Neural cell (in vitro differentiated cells): Measurements from ENCODE around the gene IMMP2L.

Experiments
- CTCF ChIP-seq: fragments of 450-650 bp; IDR thresholded peaks from 2 replicates; pipeline ENCODE4 v1.5.1; 2014; ENCODE audit warnings: antibody characterized with exemption, mild to moderate bottlenecking, moderate library complexity; ENCODE audit not compliant: poor library complexity, severe bottlenecking
- EP300 ChIP-seq: fragments of 450-650 bp; conservative IDR thresholded peaks from 2 replicates; pipeline ENCODE4 v1.6.1; 2014; ENCODE audit warnings: antibody characterized with exemption, mild to moderate bottlenecking, moderate library complexity; ENCODE audit not compliant: poor library complexity, severe bottlenecking
- EZH2 ChIP-seq: fragments of 200-600, 300-800 bp; shearing (Covaris generic), sonication (generic); IDR thresholded peaks from 2 replicates; pipeline ENCODE4 v1.6.1; 2014; ENCODE audit warnings: antibody characterized with exemption, low read length, borderline replicate concordance, mild to moderate bottlenecking; ENCODE audit not compliant: insufficient read depth, poor library complexity, severe bottlenecking
- REST ChIP-seq: IDR thresholded peaks from 2 replicates; pipeline ENCODE4 v1.6.1; 2012; ENCODE audit warnings: borderline replicate concordance
- SMC3 ChIP-seq: fragments of 450-650 bp; conservative IDR thresholded peaks from 2 replicates; pipeline ENCODE4 v1.6.1; 2014; ENCODE audit warnings: antibody characterized with exemption, mild to moderate bottlenecking, moderate library complexity; ENCODE audit not compliant: poor library complexity
- TAF1 ChIP-seq: IDR thresholded peaks from 2 replicates; pipeline ENCODE4 v1.6.1; 2012; ENCODE audit warnings: low read depth

DNA sequence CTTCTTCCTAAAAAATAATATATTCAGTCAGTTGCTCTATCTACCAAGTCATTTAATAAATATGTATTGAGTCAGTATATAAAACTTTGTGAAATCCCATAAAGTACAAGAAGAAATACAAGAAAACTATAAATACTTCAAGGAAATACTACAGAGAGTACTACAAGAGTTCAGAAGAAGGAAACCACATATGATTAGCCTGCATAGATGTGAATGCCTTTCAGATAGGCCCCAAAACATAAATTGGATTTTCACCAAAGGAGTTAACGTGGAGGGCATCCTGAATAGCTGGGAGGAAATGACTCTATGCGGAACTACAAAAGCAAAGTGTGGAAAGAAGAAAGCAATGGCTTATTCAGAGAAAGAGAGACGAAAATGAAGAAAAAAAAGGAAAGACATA, 351.3 kb downstream of the IMMP2L start:
- no peak for TF ChIP-seq CTCF
- no peak for TF ChIP-seq TAF1
- no peak for TF ChIP-seq EZH2
- no peak for TF ChIP-seq REST
- TF ChIP-seq EP300: no peak
- no peak for TF ChIP-seq SMC3
